ENCODE measurements around the gene SLC49A3.

- no peak for TF ChIP-seq CTCF (IDR thresholded peaks at IDR 0.05; ENCODE audit: borderline replicate concordance, extremely low read depth, low read length, poor library complexity, severe bottlenecking)
- no peak for TF ChIP-seq EZH2 (IDR thresholded peaks at IDR 0.05; ENCODE audit: borderline replicate concordance, low read depth, low read length, severe bottlenecking)
Measured at GRCh38 chr4:726235-726787, 37.4 kb upstream of the SLC49A3 start.
